ENCODE measurements around the gene CTH.
"Not testable (repeated sequence)": the region's sequence is repeated elsewhere in the genome, so short reads cannot be mapped to it uniquely, and the experiment has no call there.

The CTH gene

DNA sequence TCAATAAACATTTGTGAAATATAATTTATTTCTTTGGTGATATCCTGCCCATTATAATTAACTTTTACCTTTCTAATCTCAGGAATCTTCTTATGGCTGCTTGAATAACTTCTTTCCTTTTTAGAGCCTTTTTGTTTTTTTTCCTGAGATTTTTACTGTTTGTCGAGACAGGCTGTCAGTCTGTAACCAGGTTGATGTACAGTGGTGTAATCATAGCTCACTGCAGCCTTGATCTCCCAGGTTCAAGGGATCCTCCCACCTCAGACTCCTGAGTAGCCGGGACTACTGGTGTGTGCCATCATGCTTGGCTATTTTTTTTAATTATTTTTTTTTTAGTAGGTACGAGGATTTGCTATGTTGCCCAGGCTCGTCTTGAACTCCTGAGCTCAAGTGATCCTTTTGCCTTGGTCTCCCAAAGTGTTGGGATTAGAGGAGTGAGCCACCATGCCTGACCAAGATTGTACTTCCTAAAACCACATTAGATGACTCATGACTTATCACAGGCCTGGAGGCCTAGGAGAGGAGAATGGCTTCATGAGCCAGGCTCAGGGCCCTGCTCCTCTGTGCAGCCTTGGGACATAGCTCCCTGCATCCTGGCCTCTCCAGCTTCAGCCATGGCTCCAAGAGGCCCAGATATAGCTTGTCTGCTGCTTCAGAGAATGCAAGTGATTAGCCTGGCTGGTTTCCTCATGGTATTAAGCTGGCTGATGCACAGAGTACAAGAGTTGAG lies 48.6 kb downstream of the CTH start:
- DNase-seq, result no peak

DNA sequence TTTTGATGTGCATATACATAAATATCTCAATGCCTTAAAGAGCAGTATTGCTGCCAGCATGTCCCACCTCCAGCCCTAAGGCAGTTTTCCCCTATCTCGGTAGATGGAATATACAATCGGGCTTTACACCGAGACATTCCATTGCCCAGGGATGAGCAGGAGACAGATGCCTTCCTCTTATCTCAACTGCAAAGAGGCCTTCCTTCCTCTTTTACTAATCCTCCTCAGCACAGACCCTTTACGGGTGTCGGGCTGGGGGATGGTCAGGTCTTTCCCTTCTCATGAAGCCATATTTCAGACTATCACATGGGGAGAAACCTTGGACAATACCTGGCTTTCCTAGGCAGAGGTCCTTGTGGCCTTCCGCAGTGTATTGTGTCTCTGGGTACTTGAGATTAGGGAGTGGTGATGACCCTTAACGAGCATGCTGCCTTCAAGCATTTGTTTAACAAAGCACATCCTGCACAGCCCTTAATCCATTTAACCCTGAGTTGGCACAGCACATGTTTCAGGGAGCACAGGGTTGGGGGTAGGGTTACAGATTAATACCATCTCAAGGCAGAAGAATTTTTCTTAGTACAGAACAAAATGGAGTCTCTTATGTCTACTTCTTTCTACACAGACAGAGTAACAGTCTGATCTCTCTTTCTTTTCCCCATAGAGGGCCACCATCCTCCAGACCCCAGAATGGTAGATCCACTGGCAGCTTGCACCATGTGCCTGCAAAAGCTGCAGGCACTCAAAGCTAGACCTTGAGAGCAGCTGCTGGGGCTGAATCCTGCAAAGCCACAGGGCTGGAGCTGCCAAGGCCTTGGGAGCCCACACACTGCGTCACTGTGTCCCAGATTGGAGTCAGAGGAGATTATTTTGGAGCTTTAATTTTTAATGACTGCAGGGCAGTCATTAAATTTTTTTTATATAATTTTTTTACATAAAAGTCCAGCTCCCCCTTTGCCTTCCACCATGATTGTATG lies 50.0 kb downstream of the CTH start:
- DNase-seq, result not testable (repeated sequence)

DNA sequence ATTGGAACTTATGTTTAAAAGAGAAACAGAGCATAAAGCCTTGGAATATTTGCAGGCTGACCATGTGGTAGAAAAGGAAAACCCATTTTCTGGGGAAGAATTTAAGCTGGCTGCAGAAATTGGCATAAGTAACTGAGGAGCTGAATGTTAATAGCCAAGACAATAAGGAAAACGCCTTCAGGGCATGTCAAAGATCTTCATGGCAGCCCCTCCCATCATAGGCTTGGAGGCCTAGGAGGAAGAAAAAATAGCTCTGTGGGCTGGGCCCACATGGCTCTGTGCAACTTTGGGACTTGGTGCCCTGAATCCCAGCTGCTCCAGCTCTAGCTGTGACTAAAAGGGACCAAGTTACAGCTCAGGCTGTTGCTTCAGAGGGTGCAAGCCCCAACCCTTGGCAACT lies 51.5 kb downstream of the CTH start:
- DNase-seq, result no peak

DNA sequence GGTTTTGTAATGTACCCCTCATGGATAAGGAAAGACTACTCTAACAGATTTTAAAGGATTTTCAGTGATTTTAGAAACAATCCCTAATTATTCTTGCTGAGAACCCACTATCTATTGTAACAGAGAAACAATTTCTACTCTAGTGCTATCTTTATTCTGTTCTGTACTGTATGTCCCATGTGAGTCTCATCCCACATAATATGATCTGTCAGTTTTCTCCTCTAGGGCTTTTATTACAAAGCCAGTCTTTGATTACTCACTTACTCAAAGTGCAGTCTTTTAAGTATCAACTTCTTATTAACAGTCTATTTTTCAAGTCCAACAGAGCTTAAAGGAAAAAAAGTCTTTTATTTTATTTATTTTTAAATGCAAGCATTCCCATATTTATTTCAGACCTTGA lies 54.8 kb downstream of the CTH start:
- no peak for DNase-seq

DNA sequence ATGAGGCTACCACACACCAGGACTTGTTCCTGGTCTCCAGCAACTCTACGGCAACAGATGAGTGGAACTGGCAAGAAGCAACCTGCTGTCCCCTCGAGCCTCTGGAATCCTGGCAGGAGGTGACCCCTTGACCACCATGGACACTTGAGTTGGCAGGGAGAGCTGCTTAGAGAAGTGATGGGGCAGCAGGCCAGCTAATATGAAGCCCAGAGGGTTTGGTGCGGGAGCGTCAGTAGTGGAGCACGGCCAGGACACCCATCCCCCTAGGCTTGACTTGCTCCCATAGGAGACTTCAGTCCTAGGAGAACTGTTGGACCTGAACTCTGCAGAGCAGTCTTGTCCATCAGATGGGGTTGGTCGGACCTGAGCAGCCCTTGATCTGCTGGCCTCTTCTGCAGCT lies 56.5 kb downstream of the CTH start:
- no peak for DNase-seq

DNA sequence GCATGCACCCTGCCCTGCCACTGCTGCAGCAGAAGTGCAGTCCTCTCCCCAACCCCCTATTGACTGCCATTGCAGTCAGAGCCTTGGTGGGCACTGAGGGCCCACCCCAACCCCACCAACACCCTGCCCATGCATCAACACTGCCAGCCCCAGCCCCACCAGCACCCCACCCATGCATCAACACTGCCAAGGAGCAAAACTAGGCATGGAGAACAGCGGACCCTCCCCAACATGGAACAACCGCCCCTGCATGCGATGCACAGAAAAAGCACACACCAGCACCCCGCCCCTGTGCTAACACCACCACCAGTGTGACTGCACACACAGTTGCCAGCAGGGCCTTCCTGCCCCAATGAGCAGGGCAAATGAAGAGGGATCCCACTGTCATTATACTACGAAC lies 57.1 kb downstream of the CTH start:
- no peak for DNase-seq

DNA sequence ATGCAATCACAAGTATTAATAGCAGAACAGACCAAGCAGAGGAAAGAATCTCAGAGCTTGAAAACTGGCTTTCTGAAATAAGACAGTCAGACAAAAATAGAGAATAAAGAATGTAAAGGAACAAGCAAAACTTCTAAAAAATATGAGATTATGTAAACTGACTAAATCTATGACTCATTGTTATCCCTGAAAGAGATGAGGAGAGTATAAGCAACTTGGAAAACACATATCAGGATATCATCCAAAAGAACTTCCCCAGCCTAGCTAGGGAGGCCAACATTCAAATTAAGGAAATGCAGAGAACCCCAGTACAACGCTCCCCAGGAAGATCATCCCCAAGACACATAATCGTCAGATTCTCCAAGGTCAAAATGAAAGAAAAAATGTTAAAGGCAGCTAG lies 58.1 kb downstream of the CTH start:
- not testable (repeated sequence) for DNase-seq

DNA sequence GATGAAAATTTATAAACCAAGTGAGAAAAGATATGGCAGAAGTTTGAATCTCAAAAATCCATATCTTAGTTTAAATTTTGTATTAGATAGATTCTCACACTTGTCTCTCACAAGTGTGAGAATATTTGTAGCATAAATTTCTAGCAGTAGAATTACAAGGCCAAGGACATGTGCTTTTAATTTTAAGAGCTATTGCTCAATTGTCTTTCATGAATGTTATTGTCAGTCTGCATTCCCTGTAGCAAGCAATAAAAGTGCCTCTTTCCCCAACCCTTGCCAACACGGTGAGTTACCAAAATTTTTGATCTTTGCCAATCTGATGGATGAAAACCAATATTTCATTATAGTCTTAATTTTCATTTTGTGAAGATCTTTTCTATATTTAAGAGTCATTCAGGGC lies 64.0 kb downstream of the CTH start:
- DNase-seq, result no peak

DNA sequence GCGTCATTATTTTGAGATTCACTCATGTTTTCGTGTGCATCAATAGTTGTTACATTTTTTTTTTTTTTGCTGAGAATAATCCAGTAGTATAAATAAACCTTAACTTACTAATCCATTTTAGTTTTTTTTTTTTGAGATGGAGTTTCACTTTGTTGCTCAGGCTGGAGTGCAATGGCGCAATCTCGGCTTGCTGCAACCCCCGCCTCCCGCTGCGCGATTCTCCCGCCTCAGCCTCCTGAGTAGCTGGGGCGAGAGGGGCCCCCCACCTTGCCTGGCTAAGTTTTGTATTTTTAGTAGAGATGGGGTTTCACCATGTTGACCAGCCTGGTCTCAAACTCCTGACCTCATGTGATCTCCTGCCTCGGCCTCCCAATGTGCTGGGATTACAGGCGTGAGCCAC lies 66.0 kb downstream of the CTH start:
- no peak for DNase-seq

DNA sequence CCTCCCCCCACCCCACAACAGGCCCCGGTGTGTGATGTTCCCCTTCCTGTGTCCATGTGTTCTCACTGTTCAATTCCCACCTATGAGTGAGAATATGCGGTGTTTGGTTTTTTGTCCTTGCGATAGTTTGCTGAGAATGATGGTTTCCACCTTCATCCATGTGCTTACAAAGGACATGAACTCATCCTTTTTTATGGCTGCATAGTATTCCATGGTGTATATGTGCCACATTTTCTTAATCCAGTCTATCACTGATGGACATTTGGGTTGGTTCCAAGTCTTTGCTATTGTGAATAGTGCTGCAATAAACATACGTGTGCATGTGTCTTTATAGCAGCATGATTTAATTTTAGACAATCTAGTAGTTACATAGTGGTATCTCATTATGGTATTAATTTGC lies 66.8 kb downstream of the CTH start:
- DNase-seq, result not testable (repeated sequence)

DNA sequence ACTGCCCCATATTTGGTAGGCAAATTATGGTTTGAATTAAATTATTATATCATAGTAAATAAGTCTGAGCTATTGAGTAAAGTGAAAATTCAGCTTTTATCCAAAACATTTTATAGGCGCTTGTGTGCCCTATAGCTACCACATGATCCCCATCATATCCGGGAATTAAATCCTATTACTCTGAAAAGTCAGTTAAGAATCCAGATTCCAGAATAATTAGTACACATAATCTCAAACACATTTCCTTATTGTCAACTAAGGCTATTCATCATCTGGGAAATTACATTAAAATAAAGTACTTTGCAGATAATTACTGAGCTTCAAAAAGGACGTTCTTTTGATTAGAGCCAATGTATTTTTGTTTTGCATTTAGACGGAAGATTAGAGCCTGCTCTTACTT lies 72.3 kb downstream of the CTH start:
- no peak for DNase-seq

DNA sequence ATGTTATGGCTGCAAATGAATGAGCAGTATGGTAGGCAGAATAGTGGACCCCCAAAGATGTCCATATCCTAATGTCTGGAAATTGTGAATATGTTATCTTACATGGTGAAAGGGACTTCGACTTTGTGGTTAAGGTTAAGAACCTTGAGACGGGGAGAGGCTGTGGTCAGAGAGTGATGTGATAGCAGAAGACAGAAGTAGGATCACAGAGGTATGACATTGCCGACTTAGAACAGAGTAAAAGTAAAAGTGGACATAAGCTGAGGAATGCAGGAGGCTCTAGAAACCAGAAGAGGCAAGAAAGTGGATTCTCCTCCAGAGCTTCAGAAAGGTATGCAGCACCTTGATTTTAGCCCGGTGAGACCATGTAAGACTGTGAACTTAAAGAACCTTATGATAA lies 74.6 kb downstream of the CTH start:
- DNase-seq, result no peak

DNA sequence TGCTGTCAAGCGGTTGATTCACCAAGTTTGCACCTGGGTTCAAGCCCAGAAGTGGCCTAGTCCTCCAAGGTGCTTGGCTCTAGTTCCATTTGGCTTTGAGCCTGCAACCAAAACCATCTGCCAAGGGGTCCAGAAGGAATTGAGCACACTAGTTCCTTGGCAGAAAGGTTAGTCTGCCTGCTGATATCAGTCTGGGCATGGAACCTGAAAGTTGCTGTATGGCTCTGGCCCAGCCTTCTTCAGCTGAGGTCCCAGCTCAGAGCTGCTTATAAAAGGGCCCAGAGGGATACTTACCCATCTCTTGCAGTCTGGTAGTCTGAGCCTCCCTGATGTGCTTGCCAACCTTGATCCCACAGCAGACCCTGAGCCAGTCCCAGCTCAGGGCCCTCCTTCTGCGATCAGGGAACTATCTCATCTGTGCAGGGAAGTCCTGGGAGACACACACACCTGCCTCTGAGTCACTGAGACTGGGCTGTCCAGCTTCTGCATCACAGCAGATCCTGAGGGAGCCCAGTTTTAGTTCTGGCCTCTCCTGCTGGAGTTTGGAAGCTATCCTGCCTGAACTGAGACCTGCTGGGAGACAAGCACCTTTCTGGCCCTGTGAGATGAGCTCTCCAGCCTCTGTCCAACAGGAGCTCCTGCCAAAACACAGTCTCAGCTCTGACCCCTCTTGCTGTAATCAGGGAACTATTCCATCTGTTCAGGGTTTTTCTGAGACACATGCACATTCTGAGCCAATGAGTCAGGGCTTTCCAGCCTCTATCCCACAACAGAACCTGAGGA lies 75.8 kb downstream of the CTH start:
- DNase-seq, result peak; percentile 86

DNA sequence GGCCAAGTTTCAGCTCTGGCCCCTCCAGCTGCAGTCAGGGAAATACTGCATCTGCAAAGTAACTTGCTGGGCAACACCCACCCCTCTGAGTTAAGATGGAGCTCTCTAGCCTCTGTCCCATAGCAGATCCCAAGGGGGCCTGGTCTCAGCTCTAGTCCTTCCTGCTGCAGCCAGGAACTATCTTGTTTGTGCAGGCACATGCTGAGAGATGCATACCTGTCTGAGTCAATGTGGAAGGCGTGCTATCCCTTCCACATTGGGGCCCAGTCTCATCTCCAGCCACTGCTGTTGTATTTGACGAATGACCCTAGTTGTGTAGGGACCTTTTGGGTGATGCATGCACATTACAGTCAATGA lies 76.4 kb downstream of the CTH start:
- no peak for DNase-seq

DNA sequence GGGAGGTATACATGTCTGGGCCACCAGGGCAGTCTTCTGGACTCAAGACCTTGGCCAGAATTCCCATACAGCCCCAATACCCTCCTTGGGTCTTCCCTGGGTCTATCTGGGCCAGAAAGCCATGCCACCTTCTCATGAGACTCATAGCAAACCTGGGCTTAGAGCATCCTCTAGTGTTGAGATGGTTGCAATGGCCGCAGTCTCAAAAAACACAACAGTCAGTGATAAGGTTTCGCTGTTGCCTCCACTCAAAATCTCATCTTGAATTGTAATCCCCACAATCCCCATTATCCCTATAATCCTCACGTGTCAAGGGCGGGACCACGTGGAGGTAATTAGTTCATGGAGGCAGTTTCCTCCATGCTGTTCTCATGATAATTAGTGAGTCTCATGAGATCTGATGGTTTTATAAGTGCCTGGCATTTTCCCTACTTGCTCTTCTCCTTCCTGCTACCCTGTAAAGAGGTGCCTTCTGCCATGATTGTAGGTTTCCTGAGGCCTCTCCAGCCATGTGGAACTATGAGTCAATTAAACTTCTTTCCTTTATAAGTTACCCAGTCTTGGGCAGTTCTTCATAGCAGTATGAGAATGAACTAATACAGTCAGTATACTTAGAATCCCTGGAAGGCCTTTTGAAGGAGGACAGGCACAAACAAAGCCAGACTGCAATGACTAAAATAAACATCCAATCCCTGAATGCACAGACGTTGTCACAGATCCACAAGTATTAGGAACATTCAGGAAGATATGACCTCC lies 77.0 kb downstream of the CTH start:
- no peak for DNase-seq

Measured in femur (tissue), 1 donor.